Aorta (tissue), 5 donors: ENCODE data around the gene PRDM15. TPM values are rescaled to one million over a fixed set of nuclear protein-coding genes. Genes with fewer than 3 reads are reported as not detected.

Experiments used
- ATAC-seq: fragments of 200-7000 bp; cut with Tn5 transposase; one replicate; pipeline ENCODE4 v1.9.1; 2022; ENCODE audit warnings: moderate library complexity; ENCODE audit not compliant: low FRiP score
- DNase-seq, 2 donors: peaks; one replicate each; pipeline ENCODE4 v3.0.0-alpha.2; 2020
- H3K27ac ChIP-seq, 2 donors: one replicate each; pipeline ENCODE4 v1.5.1; 2013; ENCODE audit warnings: low read length in 2 of 2, mild to moderate bottlenecking in 2 of 2, moderate library complexity in 2 of 2, control low read depth in 1 of 2, inconsistent platforms in 1 of 2, low read depth in 1 of 2
- H3K27me3 ChIP-seq, 2 donors: one replicate each; pipeline ENCODE4 v1.6.1; 2013; ENCODE audit warnings: control low read depth in 1 of 2, low read length in 1 of 2, mild to moderate bottlenecking in 1 of 2, moderate library complexity in 1 of 2; ENCODE audit not compliant: insufficient read depth in 2 of 2, control insufficient read depth in 1 of 2
- H3K36me3 ChIP-seq, 2 donors: one replicate each; pipeline ENCODE4 v1.6.1; 2013; ENCODE audit warnings: control low read depth in 1 of 2, low read length in 1 of 2, mild to moderate bottlenecking in 1 of 2; ENCODE audit not compliant: insufficient read depth in 2 of 2, control insufficient read depth in 1 of 2
- H3K4me1 ChIP-seq, 2 donors: one replicate each; pipeline ENCODE4 v1.6.1; 2013; ENCODE audit warnings: low read length in 2 of 2, control low read depth in 1 of 2, mild to moderate bottlenecking in 1 of 2, moderate library complexity in 1 of 2; ENCODE audit not compliant: insufficient read depth in 2 of 2, control insufficient read depth in 1 of 2
- H3K4me3 ChIP-seq, 2 donors: one replicate each; pipeline ENCODE4 v1.5.1; 2013; ENCODE audit warnings: low read length in 2 of 2, control low read depth in 1 of 2, mild to moderate bottlenecking in 1 of 2
- H3K9me3 ChIP-seq: one replicate; pipeline ENCODE4 v1.6.1; 2013; ENCODE audit warnings: mild to moderate bottlenecking, low read length; ENCODE audit not compliant: control insufficient read depth
- WGBS, 2 donors: extraction: QIAGEN DNeasy Blood & Tissue Kit; methylation state at CpG; one replicate each; pipeline ENCODE4 v1.1.7; 2013; 5-methylcytosine and 5-hydroxymethylcytosine counted together
- intact Hi-C, 2 donors: fragments of 100-400 bp; cut with DNase I; formaldehyde crosslinking; loops; one replicate each; pipeline versions ENCODE4 v1.14.2 to v1.15.0; 2022
- polyA plus RNA-seq, 2 donors: library from polyadenylated mRNA; stranded (reverse); fragments of 200-250 nt; gene quantifications; one replicate each; pipeline ENCODE4 v1.2.3, GENCODE V29; 2013
- total RNA-seq, 2 donors: library from RNA; stranded (reverse); fragmentation: NEBNext Ultra II Directional; extraction: Animal tissue kit (Norgen Biotek cat#: 25700); gene quantifications; one replicate each; pipeline ENCODE4 v1.2.1, GENCODE V29; 2021
- donor health status: healthy with polysubstance abuse.
- donor health status: Bipolar disorder and iron deficiency.
- donor health status: DM: no; HTN: no; CAD: no.
- donor health status: DM: no; HTN: no; CAD: no.
- donor health status: DM: yes; HTN: yes; CAD: no.

Gene PRDM15
- total and polyA plus RNA-seq, 4 donors, result 2.6 to 11.5 (median 7.5) TPM

DNA sequence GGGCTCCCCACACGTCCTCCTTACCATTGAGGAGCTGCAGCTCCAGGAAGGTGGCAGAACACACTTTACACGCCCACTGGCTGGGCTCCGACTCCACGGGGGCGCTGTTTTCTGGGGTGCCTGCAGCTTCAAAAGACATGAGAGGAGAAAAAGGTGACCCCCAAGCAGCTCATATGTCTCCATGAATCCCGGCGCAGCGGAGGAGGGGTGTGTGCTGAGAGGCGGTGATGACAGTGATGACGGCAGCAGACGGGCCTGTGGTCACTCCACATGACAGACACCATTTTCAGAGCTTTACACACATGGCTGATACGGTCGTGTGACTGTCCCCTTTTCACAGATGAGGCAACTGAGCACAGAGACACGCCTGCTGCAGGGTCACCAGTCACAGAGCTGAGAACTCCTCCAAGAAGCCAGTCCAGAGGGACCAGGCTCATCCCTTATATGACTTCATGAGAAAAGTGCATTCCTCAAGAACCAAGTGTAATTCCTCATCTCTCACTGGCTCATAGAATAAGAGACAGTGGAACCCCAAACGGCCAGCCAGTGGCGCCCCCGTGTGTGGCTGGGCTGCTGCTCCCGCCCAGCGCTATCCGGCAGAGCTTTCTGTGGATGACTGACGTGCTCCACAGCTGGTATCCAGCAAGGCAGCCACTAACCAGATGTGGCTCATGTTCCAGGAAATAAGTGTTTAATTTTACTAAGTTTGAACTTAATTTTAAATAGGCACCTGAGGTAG is 31.9 kb downstream of the PRDM15 start:
- H3K4me1 ChIP-seq, result no peaks in the 10 kb centered on the region
- peak in 1 of 2 donors; percentile 71 for DNase-seq
- H3K9me3 ChIP-seq, result no peaks in the 10 kb centered on the region
- intact Hi-C loops, result no loop called here
- WGBS, 2 donors, result 80% methylated on average over 21 of the region's 21 CpGs
- no peak for ATAC-seq
- H3K27ac ChIP-seq, result no peak overlapping the region
- peaks cover 0 to 3% of the 10 kb centered on the region in 2 donors for H3K36me3 ChIP-seq
- H3K4me3 ChIP-seq, result no peak overlapping the region
- H3K27me3 ChIP-seq, result no peaks in the 10 kb centered on the region

GRCh38 chr21:41846536-41846935 is 32.6 kb downstream of the PRDM15 start:
- peak in 1 of 2 donors; percentile 56 for DNase-seq
- Histone ChIP-seq H3K36me3 (peaks cover 0 to 3% of the 10 kb centered on the region in 2 donors), H3K9me3 (no peaks in the 10 kb centered on the region), H3K27ac (no peak overlapping the region), H3K4me1 (no peaks in the 10 kb centered on the region), H3K27me3 (no peaks in the 10 kb centered on the region), H3K4me3 (no peak overlapping the region)
- intact Hi-C loops, result no loop called here
- ATAC-seq, result no peak
- 89% methylated on average over 7 of the region's 7 CpGs for WGBS, 2 donors

DNA sequence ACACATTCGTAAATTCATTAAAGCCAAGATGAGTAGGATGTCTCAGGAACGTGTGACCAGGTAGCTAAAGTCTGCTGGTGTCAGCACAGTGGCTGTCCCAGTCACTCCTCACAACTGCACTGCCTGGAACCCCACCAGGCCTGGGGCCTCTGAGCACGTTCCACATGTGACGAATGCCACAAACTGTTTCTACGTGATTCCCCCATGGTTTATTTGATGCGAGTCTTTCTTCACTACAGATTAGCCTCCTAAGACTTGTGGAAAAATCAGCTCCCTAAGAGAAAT is 33.2 kb downstream of the PRDM15 start:
- Histone ChIP-seq H3K27me3 (no peaks in the 10 kb centered on the region), H3K4me3 (no peak overlapping the region), H3K36me3 (peaks cover 0 to 3% of the 10 kb centered on the region in 2 donors), H3K27ac (no peak overlapping the region), H3K4me1 (no peaks in the 10 kb centered on the region), H3K9me3 (no peaks in the 10 kb centered on the region)
- no peak for DNase-seq
- 85% methylated on average over 6 of the region's 6 CpGs for WGBS, 2 donors
- intact Hi-C loops, result no loop called here
- ATAC-seq, result no peak

DNA sequence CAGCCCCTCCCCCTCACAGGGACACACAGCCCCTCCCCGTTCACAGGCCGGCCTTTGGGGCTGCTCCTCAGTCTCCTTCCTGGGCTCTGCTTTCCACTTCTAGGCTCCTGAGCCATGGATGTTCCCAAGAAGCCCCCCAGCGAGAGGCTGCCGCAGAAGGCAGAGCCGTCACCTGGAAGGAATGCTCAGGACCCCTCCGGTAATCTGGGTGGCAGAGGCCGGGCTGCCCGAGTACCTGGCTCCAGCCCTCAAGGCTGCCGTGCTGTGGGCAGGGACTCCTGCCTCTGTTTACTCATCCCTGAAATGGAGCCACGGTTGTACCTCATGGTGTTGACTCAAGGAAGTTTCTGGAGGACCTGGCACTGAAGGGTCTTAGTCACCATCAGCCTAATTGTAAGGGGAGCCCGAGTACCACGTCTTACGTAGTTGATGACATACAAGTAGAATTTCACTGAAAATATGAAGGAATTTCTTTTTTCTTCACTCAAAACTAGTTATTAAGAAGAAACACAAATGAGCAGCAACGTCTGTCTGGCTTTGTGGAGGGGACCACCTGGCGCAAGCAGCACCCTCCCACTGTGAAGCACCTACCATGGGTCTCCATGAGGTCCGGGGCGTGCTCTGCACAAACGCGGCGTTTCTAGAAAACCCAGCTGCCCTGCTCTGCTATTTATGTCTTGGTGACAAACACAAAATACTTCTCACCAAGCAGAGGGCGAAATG is 33.7 kb downstream of the PRDM15 start:
- no peak overlapping the region for H3K4me3 ChIP-seq

DNA sequence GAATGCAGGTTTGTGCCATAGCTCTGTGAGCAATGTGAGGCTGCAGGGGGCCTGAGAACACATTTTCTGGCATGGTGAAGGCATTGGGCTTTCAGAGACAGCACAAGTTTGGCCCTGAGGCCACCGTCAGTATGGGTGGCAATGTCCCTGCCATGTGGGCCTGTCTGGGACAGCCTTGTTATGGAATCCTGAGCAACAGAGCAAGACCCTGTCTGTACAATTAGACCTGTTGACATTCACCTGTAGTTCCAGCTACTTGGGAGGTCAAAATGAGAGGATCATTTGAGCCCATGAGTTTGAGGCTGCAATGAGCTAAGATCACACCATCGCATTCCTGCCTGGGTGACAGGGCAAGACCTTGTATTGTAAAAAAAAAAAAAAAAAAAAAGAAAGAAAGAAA is 35.6 kb downstream of the PRDM15 start:
- Histone ChIP-seq H3K27me3 (no peaks in the 10 kb centered on the region), H3K9me3 (no peaks in the 10 kb centered on the region), H3K4me3 (no peak overlapping the region), H3K27ac (no peak overlapping the region), H3K36me3 (peaks cover 0 to 3% of the 10 kb centered on the region in 2 donors), H3K4me1 (no peaks in the 10 kb centered on the region)
- WGBS, 2 donors, result 98% methylated on average over 2 of the region's 2 CpGs
- ATAC-seq (no peak), DNase-seq (no peak)
- intact Hi-C loops, result no loop called here

More for the DNA sequence above, 33.7 kb downstream of the PRDM15 start:
- no peak for ATAC-seq
- Histone ChIP-seq H3K36me3 (peaks cover 0 to 3% of the 10 kb centered on the region in 2 donors), H3K27ac (no peak overlapping the region), H3K4me1 (no peaks in the 10 kb centered on the region), H3K9me3 (no peaks in the 10 kb centered on the region), H3K27me3 (no peaks in the 10 kb centered on the region)
- peak in 1 of 2 donors; percentile 66 for DNase-seq
- WGBS, 2 donors, result 71 to 84% methylated on average over 21 of the region's 21 CpGs
- intact Hi-C loops, result no loop called here

- intact Hi-C loops, result no loop called here
- Histone ChIP-seq H3K36me3 (peaks cover 0 to 7% of the 10 kb centered on the region in 2 donors), H3K27ac (no peak overlapping the region), H3K4me3 (no peak overlapping the region), H3K27me3 (no peaks in the 10 kb centered on the region), H3K4me1 (no peaks in the 10 kb centered on the region), H3K9me3 (no peaks in the 10 kb centered on the region)
- 99 to 100% methylated on average over 1 of the region's 1 CpG for WGBS, 2 donors
- no peak for ATAC-seq
- no peak for DNase-seq
Observed at GRCh38 chr21:41840880-41841279, 38.3 kb downstream of the PRDM15 start.

GRCh38 chr21:41839387-41840000 is 39.6 kb downstream of the PRDM15 start:
- DNase-seq (peak in 1 of 2 donors; percentile 53), ATAC-seq (no peak)
- Histone ChIP-seq H3K4me3 (no peak overlapping the region), H3K36me3 (peaks cover 0 to 8% of the 10 kb centered on the region in 2 donors), H3K4me1 (no peaks in the 10 kb centered on the region), H3K27me3 (no peaks in the 10 kb centered on the region), H3K27ac (no peak overlapping the region), H3K9me3 (no peaks in the 10 kb centered on the region)
- intact Hi-C loops, result no loop called here
- 90 to 93% methylated on average over 21 of the region's 21 CpGs for WGBS, 2 donors

DNA sequence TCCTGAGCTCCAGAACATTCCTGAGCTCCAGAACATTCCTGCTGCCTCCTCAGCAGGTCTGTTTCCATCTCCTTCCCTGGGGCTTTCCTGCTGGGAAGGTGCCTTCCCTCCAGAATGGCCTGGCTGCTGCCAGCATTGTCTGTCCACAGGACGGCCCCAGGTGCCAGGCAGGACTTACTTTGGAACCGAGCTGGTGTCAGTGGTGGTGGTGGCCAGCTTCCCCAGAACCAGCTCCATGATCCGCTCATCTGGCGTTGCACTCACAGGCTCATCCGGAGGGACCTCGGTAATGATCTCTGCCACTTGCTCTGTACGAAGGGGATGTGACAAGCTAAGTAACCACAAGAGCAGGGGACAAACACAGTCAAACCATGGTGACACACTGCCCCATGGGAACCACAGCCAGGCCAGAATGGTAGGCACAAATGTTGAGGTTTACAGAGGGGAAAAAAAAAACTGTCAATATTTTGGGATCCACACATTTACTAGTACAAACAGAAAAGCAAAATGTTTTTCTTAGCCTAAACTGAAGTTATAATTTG is 41.3 kb downstream of the PRDM15 start:
- DNase-seq (peak in 1 of 2 donors; percentile 56), ATAC-seq (no peak)
- Histone ChIP-seq H3K9me3 (no peaks in the 10 kb centered on the region), H3K36me3 (peaks cover 0 to 7% of the 10 kb centered on the region in 2 donors), H3K27me3 (no peaks in the 10 kb centered on the region), H3K27ac (no peak overlapping the region), H3K4me3 (no peak overlapping the region), H3K4me1 (no peaks in the 10 kb centered on the region)
- intact Hi-C loops, result no loop called here
- WGBS, 2 donors, result 78 to 84% methylated on average over 7 of the region's 7 CpGs
